ENCODE measurements around the gene ARID3B. TPM values are rescaled to one million over a fixed set of nuclear protein-coding genes. Genes with fewer than 3 reads are reported as not detected.
A peak's percentile ranks its signal among the peaks of the same experiment; 100 is the strongest.

Gene ARID3B
- total RNA-seq, 4 donors from 2014 or later = 6.7 to 12.3 (median 8.4) TPM

- Histone ChIP-seq H3K36me3 (peaks cover 92% of the 10 kb centered on the region), H3K4me1 (no peaks in the 10 kb centered on the region), H3K4me3 (no peak overlapping the region), H3K27ac (no peak overlapping the region), H3K9me3 (no peaks in the 10 kb centered on the region), H3K27me3 (no peaks in the 10 kb centered on the region)
- 75% methylated on average over 2 of the region's 2 CpGs for WGBS
- TF ChIP-seq CTCF (IDR thresholded peaks at IDR 0.05) (no peak), POLR2A (IDR thresholded peaks at IDR 0.05) (no peak), POLR2AphosphoS5 (IDR thresholded peaks at IDR 0.05) (no peak), EP300 (IDR thresholded peaks at IDR 0.05) (no peak)
- DNase-seq (ENCODE audit: low spot score in 2 of 2) = no peak
These were observed 92.8 kb downstream of the ARID3B start for GRCh38 chr15:74633781-74634180.

- Histone ChIP-seq H3K4me3 (no peak overlapping the region), H3K36me3 (peaks cover 91% of the 10 kb centered on the region), H3K9me3 (no peaks in the 10 kb centered on the region), H3K27ac (no peak overlapping the region), H3K27me3 (no peaks in the 10 kb centered on the region), H3K4me1 (no peaks in the 10 kb centered on the region)
- TF ChIP-seq EP300 (IDR thresholded peaks at IDR 0.05) (no peak), POLR2A (IDR thresholded peaks at IDR 0.05) (no peak), POLR2AphosphoS5 (IDR thresholded peaks at IDR 0.05) (no peak), CTCF (IDR thresholded peaks at IDR 0.05) (peak; percentile 83)
- 17% methylated on average over 5 of the region's 5 CpGs for WGBS
- no peak for DNase-seq (ENCODE audit: low spot score in 2 of 2)
These were observed 94.2 kb downstream of the ARID3B start for GRCh38 chr15:74635228-74635627.

- TF ChIP-seq POLR2A (IDR thresholded peaks at IDR 0.05) = no peak
- no peak for DNase-seq (ENCODE audit: low spot score in 2 of 2)
- Histone ChIP-seq H3K4me3 (no peak overlapping the region), H3K27me3 (no peaks in the 10 kb centered on the region), H3K4me1 (peaks cover 10% of the 10 kb centered on the region), H3K9me3 (no peaks in the 10 kb centered on the region), H3K36me3 (peaks cover 78% of the 10 kb centered on the region), H3K27ac (no peak overlapping the region)
- WGBS = 69% methylated on average over 1 of the region's 1 CpG
These were observed 96.0 kb downstream of the ARID3B start for GRCh38 chr15:74636984-74637383.

GRCh38 chr15:74641151-74641550, 100.1 kb downstream of the ARID3B start:
- H3K9me3 ChIP-seq = no peaks in the 10 kb centered on the region
- no peak for DNase-seq (ENCODE audit: low spot score in 2 of 2)
- peaks cover 38% of the 10 kb centered on the region for H3K36me3 ChIP-seq
- peaks cover 32% of the 10 kb centered on the region for H3K4me1 ChIP-seq
- H3K27me3 ChIP-seq = no peaks in the 10 kb centered on the region
- TF ChIP-seq CTCF (IDR thresholded peaks at IDR 0.05) = no peak
- no peak for TF ChIP-seq EP300 (IDR thresholded peaks at IDR 0.05)
- TF ChIP-seq POLR2AphosphoS5 (IDR thresholded peaks at IDR 0.05) = no peak
- no peak for TF ChIP-seq POLR2A (IDR thresholded peaks at IDR 0.05)
- H3K4me3 ChIP-seq = no peak overlapping the region
- WGBS = 67% methylated on average over 1 of the region's 1 CpG
- no peak overlapping the region for H3K27ac ChIP-seq

GRCh38 chr15:74642348-74642733, 101.3 kb downstream of the ARID3B start:
- 58% methylated on average over 4 of the region's 4 CpGs for WGBS
- H3K27me3 ChIP-seq = no peaks in the 10 kb centered on the region
- peak in 1 of 2 donors; percentile 32 for DNase-seq (ENCODE audit: low spot score in 2 of 2)
- peaks cover 26% of the 10 kb centered on the region for H3K36me3 ChIP-seq
- peaks cover 35% of the 10 kb centered on the region for H3K4me1 ChIP-seq
- peak overlapping the region; percentile 71 for H3K27ac ChIP-seq
- H3K4me3 ChIP-seq = peak overlapping the region; percentile 22
- no peaks in the 10 kb centered on the region for H3K9me3 ChIP-seq
- TF ChIP-seq POLR2A (IDR thresholded peaks at IDR 0.05) (no peak), POLR2AphosphoS5 (IDR thresholded peaks at IDR 0.05) (no peak), EP300 (IDR thresholded peaks at IDR 0.05) (no peak), CTCF (IDR thresholded peaks at IDR 0.05) (no peak)

All from suprapubic skin (tissue), 4 donors.